ENCODE results near the gene TRPM7.
"Not testable (repeated sequence)": the region's sequence is repeated elsewhere in the genome, so short reads cannot be mapped to it uniquely, and the experiment has no call there.

Gene TRPM7

GRCh38 chr15:50686469-50687301 lies at the start of gene TRPM7:
Gene TRPM7 (minus strand): TSS chr15:50686797. CDS start chr15:50686533, 264 bp downstream.
- DNase-seq = peak; percentile 85

DNA sequence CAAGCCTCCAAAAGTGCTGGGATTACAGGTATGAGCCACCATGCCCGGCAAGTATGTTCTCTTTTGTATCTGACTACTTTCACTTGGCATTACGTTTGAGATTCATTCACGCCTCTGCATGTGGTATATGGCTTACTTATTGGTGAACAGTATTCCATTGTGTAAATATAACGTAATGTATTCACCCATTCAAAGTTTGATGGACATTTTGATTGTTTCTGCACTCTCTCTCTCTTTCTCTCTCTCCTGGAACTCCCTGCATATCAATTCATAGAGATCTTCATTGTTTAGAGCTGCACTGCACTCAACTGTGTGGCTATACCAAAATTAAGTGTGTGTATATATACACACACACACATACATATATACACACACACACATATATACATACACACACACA lies 48.6 kb upstream of the TRPM7 start:
- DNase-seq = no peak

DNA sequence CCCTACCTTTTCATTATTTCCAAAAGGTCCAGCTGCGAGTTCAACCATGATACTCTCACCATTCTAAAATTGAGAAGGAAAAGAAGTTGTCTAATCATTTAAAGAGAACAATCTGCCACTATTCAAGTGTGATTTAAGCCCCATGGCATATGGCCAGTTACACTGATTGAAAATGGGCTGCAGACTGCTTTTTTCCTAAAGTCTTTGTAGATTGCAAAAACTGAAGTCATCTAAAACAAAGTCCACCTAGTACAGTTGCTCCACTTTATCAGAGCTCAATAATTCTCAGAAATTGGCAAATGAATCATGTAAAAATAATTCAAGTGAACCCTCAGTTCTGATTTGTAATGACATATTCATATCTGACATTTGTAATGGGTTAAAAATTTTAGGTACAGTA lies 39.7 kb upstream of the TRPM7 start:
- no peak for DNase-seq

DNA sequence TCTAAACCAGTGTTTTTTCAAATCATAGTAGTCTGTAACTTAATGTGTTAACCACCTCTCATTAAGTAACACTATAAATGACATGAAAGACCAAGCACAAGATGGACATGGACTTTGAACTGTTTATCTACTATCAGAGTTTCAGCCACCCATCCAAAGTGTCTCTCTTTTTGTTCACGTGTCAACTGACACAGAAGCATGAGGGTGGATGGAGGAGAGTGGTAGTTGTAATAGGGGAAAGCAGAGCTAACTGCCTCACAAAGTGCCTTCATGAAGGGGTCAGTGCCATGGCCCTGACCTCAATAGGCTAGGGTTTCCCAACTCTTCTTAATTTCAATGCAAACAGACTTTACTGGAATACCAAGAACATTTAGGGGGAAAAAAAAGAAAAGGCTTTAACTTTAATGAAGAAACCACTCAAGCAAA lies 32.1 kb upstream of the TRPM7 start:
- no peak for DNase-seq

GRCh38 chr15:50712018-50712417 lies 25.4 kb upstream of the TRPM7 start:
- DNase-seq = no peak

DNA sequence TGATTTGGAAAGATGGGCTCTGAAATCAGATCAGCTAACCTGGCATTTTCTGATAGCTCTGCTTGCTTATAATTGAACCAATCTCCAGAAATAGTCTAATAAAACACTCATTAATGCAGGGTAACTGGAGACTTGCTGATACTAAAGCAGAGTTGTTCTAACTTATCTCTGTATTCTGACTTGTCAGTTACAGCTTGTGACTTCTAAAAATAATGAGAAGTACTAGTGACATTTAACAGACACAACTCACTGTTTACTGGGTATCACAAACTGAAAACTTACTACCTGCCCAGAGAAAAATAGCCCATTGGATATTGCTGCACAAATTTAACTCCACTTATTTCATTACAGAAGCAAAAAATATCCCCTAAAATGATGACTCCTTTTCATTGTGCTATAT lies 24.0 kb upstream of the TRPM7 start:
- DNase-seq = no peak

DNA sequence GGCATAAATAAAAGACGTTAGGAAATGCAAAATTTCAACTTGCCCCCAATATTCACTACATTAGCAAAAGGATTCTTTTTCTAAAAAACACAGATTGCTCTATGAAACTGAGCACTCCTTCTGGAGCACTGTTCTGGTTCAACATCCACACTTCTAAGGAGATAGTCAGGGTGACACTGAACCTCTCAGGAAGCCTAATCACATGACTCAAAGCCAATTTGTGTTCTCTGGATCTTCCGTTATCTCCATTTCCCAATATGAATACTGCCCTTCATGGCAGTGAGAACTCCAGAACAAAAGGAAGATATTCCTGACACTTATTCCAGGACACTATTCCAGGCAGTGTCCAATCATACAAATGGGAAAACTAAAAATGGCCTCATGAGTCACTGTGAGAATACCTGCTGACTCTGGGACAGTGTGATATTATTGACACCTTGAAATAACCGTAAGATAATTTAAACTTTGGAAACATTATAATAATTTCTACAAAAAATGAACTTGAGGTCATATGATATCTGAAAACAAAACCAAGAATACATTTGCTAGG lies 21.4 kb upstream of the TRPM7 start:
- no peak for DNase-seq

DNA sequence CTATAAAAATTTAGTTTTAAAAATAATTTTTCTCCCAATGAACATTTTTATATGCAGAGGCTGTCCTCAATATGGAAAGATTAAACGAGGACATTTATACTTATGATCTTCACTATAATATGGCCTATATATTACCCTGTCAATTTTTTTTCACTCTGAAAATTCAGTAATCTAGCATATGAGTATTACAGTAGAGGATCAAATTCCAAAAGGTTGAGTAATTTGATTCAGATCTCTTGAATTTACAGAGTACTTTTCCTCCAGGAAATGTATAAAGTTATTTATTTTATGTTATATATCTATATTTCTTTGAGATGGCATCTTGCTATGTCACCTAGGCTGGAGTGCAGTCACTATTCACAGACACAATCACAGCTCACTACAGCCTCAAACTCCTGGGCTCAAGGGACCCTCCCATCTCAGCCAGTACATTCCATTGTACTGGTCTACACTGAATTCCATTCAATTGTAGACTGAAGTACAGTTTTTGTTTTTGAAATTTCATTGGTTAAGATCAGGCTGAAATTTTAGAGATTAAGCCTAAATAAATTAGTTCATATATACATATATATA lies 16.3 kb upstream of the TRPM7 start:
- no peak for DNase-seq

- no peak for DNase-seq
Measured at GRCh38 chr15:50698101-50698500, 11.5 kb upstream of the TRPM7 start.

DNA sequence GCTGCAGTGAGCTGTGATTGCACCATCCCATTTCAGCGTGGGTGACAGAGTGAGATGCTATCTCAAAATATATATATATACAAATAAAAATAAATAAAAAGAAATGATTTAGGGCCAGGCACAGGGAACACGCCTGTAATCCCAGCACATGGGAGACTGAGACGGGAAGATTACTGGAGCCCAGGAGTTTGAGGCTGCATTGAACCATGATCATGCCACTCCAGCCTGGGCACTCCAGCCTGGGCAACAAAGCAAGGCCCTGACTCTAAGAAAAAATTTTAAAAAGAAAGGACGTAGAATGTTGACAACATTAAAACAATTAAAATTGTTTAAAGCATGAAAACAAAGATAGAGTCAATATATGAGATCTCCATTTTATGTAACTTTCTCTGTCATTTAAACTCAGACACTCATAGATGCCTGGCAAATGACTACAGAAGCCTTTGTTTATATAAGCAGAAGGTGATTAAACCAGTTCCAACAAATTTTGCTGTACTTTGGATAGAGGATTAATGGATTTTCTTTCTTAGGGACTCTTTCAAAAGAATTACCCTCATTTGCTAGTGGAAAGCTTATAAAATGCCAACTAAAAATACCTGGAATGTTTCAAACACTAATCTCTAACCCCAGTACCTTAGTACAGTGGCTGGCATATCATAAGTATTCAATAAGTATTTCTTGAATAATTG lies 10.7 kb upstream of the TRPM7 start:
- no peak for DNase-seq

GRCh38 chr15:50694634-50695165 lies 8.1 kb upstream of the TRPM7 start:
- not testable (repeated sequence) for DNase-seq

DNA sequence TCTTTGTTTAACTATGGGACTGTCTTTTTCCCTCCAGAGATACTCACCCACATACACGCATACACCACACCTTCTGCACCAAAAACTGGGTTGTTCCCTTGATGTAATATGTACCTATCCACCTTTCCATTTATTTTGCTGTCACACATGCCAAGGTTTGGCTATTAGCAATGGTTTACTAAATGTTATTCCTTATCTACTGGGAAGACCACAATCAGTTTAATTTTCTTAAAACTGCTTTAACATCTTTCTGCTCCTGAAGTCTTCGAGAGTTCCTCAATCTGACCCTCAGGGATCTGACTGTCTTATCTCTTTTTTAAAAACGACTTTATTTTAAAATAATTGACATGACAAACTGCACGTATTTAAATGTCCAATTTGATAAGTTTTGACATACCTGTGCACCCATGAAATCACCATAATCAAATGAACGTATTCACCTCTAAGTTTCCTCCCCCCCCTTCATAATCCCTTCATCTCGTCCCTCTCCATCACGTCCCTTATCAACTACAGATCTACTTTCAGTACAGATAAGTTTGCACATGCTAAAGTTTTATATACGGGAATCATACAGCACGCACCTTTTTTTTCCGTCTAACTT lies 805 bp upstream of the TRPM7 start:
- no peak for DNase-seq

DNA sequence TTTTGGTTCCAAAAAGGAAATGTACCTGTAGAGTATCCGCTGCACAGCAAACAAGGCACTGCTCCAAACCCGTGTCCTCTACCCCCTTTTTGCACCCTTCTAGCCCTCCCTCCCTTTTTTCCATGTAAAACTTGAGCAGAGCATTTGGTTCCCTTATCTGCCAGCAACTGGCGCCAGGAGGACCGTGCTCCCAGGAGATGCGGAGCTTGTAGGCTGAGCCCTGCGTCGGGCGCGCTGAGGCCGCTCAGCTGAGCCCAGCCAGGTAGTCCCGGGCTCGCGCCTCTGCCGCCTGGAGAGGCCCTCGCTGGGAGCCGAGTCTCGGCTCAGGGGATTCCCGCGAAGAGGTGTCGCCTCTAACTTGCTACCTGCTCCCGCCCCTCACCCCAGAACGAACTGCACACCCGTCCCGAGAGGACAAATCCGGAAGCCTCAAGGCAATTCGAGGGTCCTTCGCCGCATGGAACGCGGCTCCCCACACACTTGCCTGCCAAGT lies 575 bp downstream of the TRPM7 start:
- DNase-seq = peak; percentile 71

GRCh38 chr15:50685191-50685975 lies 1.2 kb downstream of the TRPM7 start:
- DNase-seq = no peak

DNA sequence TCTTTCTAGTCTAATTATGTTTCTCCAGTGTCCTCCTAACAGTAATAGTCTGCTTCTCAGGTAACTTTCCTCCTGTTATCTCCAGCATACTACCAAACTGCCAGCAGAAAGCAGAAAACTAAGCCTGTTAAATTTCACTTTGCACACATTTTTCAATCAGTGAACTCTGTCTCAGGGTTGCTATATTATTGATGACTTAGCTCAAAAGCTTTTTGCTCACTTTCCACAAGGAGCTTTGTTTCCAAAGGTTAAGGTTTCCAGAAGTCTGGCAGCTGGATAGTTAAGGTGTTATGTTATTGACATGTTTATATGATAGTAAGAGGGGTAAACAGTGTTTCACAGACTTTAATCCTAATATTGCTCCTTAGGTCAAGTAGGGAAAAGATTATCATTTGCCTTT lies 5.1 kb downstream of the TRPM7 start:
- DNase-seq = no peak

GRCh38 chr15:50676799-50677483 lies 9.7 kb downstream of the TRPM7 start:
- DNase-seq = no peak

GRCh38 chr15:50675535-50676144 lies 11.0 kb downstream of the TRPM7 start:
- DNase-seq = no peak

GRCh38 chr15:50670115-50670514 lies 16.5 kb downstream of the TRPM7 start:
- DNase-seq = no peak

DNA sequence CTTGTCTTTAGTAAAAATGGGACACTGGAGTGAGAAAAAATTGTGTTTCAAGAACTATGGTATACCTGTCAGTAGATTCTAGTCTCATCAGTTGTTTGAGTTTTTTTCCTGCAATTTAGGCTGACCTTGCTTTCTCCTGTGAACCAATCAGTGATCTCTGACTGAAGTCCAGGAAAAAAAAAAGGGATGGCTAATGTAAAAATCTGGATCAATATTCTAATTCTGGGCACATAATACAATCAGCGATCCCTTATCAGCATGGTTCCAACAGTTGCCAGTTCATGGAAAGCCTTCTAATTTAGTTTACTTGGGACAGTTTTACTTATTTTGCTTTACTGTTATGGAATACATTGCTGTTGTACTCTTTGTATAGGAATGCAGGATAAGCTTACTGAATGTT lies 17.0 kb downstream of the TRPM7 start:
- no peak for DNase-seq

DNA sequence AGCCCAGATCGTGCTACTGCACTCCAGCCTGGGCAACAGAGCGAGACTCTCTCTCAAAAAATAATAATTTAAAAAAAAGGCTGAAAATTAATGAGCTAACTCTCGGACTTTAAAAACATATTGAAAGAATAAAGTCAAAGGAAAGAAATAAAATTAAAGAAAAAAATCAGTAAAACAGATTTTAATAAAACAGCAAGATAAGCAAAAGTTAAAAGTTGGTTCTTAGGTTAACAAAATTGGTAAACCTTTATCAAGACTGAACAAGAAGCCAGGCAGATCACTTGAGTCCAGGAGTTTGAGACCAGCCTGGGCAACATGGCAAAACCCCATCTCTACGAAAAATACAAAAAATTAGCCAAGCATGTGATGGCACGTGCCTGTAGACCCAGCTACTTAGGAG lies 20.7 kb downstream of the TRPM7 start:
- DNase-seq = no peak

GRCh38 chr15:50655555-50655954 lies 31.0 kb downstream of the TRPM7 start:
- DNase-seq = no peak
